Breast epithelium (tissue), 3 donors: ENCODE data around the gene FPGT.

Experiments
- POLR2A ChIP-seq: fragments of 450-650 bp; IDR thresholded peaks from one replicate; pipeline ENCODE4 v1.6.1; 2016; ENCODE audit warnings: antibody characterized with exemption, mild to moderate bottlenecking, moderate library complexity
- POLR2AphosphoS5 ChIP-seq, 3 donors: sonication (generic); formaldehyde crosslinking; IDR thresholded peaks; one replicate each; pipeline ENCODE4 v1.6.1; 2017; ENCODE audit warnings: antibody characterized with exemption in 3 of 3
- TF ChIP-seq, protein P1 (sequence below), 3 donors: fragments of 450-650 bp; IDR thresholded peaks; one replicate each; pipeline ENCODE4 v1.5.1; 2016 to 2017; ENCODE audit warnings: antibody characterized with exemption in 3 of 3, mild to moderate bottlenecking in 3 of 3, moderate library complexity in 3 of 3

DNA sequence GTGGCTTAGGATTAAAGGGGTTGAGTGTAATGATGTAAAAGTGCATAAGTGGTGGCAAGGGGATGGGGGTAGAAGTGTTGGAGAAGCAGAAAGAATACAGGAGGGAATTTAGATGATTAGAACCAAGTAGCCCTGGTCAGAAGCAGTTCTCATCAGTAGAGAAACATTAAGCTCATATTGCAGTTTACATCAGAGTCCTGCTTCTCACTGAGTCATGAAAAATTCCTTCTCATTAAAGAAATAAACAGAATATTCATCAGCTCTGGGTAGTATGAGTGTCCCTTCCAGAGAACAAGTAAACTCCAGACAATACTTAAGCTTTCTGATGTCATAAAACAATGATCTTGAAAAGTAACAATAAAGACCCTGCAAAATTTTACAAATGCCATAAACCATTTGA, 36.5 kb upstream of the FPGT start:
- TF ChIP-seq, protein P1, sequence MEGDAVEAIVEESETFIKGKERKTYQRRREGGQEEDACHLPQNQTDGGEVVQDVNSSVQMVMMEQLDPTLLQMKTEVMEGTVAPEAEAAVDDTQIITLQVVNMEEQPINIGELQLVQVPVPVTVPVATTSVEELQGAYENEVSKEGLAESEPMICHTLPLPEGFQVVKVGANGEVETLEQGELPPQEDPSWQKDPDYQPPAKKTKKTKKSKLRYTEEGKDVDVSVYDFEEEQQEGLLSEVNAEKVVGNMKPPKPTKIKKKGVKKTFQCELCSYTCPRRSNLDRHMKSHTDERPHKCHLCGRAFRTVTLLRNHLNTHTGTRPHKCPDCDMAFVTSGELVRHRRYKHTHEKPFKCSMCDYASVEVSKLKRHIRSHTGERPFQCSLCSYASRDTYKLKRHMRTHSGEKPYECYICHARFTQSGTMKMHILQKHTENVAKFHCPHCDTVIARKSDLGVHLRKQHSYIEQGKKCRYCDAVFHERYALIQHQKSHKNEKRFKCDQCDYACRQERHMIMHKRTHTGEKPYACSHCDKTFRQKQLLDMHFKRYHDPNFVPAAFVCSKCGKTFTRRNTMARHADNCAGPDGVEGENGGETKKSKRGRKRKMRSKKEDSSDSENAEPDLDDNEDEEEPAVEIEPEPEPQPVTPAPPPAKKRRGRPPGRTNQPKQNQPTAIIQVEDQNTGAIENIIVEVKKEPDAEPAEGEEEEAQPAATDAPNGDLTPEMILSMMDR (IDR thresholded peaks at IDR 0.05): no peak
- no peak for TF ChIP-seq POLR2A
- no peak for TF ChIP-seq POLR2AphosphoS5 (IDR thresholded peaks at IDR 0.05)
